Lower leg skin (tissue), 3 donors: ENCODE results near the gene SCRN1.

Source experiments
- CTCF ChIP-seq, 3 donors: fragments of 450-650 bp; IDR thresholded peaks; one replicate each; pipeline ENCODE4 v1.5.1; 2016; ENCODE audit warnings: antibody characterized with exemption in 3 of 3, mild to moderate bottlenecking in 3 of 3, moderate library complexity in 2 of 3
- POLR2A ChIP-seq, 2 donors: fragments of 450-650 bp; IDR thresholded peaks; one replicate each; pipeline ENCODE4 v1.6.1; 2016 to 2017; ENCODE audit warnings: antibody characterized with exemption in 2 of 2, mild to moderate bottlenecking in 1 of 2, moderate library complexity in 1 of 2

DNA sequence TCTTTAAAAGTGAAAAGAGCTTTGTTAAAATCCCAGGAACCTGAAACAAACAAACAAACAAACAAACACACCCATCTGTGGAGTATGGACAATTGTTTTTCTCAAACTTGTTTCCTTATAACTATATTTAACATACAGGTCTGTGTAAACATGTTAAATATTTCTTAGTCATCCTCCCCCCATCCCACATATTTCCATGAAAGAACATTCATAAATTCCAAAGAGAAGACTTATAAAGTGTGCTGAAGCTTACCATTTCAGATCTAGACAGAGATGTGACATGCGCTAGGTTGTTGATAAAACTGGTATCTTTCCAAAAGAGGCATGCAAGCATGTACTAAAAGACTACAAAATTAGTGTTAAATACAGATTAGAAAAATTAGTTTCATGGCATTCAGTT is 30.4 kb upstream of the SCRN1 start:
- TF ChIP-seq CTCF (IDR thresholded peaks at IDR 0.05) (no peak), POLR2A (IDR thresholded peaks at IDR 0.05) (no peak)
